ENCODE results near the gene NAGPA.

The NAGPA gene

GRCh38 chr16:5001571-5001970, 32.2 kb downstream of the NAGPA start:
- no peak for DNase-seq

DNA sequence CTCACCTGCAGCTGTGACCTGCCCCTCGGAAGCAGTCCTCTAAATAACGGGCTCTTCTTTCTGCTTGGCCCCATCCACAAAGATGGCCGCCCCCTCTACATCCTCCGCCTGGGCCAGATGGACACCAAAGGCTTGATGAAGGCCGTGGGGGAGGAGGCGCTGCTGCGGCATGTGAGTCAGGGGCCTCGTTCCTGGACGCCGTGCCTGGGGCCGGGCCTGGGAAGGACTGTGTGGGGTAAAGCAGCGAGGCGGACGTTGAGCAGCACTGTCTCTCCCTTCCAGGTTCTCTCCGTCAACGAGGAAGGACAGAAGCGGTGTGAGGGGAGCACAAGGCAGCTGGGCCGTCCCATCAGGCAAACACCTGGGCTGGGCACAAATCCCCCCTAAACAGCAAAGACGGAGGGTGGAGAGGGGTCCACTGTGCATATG, 33.1 kb downstream of the NAGPA start:
- DNase-seq = no peak

DNA sequence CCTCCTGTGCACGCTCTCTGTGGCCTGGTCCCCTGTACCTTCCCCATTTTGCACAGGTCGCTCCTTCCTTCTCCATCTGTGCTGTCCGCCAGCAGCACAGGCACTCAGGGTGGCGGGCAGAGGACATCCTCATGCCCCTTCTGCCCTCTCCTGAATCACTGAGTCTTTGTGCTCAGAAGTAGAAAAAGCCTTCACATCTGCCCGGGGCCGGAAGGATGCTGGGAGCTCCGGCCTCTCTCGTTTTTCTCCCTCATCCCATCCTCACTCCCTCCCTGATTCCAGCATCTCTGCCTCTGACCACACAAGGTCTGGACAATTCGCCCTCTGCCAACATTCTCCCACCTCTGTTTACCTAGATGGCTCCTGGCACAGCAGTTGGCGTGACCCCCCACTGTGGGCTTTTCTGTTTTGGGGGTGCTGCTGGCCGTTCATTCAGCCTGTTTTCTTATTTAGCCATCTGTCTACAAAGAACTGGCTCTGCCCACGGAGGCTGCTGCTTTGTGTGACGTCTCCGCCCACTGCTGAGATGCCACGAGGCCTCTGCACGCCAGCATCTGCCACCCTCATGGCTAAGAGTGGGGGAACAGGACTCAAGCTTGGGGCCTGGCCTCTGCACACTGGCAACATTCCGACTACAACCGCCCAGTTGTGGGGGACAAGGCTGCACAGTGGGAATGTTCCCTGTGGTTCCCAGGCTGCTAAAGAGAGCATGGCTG, 38.9 kb downstream of the NAGPA start:
- DNase-seq = no peak

DNA sequence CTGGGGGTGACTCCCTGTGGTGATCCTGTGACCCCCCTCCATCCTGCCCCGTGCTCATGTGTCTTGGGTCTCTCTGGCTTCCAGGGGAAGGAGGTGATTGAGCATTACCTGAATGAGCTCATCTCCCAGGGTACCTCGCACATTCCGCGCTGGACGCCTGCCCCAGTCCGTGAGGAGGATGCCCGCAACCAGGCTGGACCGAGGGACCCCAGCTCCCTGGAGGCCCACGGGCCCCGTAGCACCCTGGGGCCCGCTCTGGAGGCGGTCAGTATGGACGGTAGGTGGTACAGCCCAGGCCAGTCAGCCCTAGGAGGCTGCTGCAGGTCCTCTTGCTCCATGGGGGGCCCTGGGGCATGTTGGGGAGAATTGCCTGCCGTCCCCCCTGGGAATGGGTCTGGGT, 42.0 kb downstream of the NAGPA start:
- DNase-seq = no peak

DNA sequence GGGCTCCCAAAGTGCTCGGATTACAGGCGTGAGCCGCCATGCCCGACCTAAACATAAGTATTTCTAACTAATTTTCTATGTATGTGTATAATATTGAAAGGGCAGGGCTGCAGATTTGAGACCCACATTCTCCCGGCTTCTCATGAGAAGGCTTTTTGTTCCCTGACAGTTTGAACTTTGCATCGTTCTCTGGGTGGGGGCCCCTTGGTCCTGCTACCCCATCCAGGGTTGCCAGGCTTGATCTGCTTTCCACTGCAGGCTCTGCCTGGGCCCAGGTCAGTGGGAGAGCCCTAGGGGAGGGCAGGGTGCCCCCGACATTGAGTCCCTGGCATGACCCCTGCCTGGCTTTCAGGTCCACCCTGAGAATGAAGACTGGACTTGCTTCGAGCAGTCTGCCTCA, 43.3 kb downstream of the NAGPA start:
- DNase-seq = no peak

DNA sequence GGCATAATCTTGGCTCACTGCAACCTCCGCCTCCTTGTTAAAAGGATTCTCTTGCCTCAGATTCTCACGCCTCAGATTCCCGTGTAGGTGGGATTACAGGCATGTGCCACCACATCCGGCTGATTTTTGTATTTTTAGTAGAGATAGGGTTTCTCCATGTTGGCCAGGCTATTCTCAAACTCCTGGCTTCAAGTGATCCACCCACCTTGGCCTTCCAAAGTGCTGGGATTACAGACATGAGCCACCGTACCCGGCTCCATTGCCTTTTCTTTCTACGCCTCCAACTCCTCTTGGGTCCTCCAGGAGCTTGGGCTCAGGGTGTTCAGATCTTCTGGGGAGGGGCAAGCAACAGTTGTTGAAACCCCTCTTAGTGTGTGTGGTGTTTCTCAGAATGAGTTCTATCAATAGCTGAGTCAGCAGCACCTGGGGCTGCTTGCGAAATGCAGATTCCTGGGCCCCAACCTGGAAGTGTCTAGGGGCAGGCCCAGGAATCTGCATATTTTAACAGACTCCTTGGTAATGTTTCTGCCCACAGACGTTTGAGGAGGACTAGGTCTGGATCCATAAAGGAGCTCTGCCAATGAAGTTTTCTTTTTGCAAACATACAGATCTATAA, 44.2 kb downstream of the NAGPA start:
- no peak for DNase-seq

DNA sequence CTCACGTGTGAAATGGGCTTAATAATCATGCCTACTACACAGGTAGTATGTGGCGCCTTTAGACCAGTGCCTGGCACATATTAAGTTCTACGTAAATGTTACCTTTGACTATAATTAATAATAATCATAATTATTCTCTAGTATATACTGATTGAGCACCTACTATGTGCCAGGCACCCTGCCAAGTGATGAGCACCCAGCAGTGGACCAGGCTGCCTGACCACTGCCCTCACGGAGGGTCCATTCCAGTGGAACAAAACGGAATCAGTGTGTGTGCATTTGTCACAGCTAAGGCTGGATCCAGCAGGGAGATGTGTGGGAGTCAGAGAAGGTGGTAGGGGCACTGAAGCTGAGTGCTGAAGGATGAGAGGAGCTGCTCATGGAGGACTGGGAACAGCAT, 45.1 kb downstream of the NAGPA start:
- DNase-seq = no peak

- DNase-seq = no peak
Observed at GRCh38 chr16:4987580-4988374, 46.0 kb downstream of the NAGPA start.

GRCh38 chr16:4987250-4987579, 46.5 kb downstream of the NAGPA start:
- DNase-seq = no peak

GRCh38 chr16:4984174-4984990, 49.4 kb downstream of the NAGPA start:
- DNase-seq = no peak

GRCh38 chr16:4982056-4982867, 51.5 kb downstream of the NAGPA start:
- no peak for DNase-seq

DNA sequence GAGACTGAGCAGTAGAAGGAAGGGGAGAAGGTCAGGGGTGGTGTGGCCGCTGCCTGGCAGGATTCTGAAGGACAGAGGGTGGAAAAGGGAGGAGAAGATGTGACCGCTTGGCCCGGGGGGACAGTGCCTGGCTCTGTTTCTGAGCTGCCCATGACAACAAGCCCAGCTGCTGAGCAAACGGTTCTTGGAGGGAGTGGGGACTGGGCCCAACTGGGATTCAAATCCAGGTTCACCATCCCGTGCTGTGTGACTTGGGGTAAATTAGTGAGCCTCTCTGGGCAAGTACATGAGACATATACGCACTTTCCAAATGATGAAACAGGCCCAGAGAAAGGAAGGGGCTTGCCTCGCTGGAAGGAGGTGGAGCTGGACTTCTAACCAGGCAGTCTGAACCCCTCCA, 52.3 kb downstream of the NAGPA start:
- no peak for DNase-seq

- no peak for DNase-seq
Observed at GRCh38 chr16:4980691-4981090, 53.0 kb downstream of the NAGPA start.

GRCh38 chr16:4979736-4980660, 53.7 kb downstream of the NAGPA start:
- DNase-seq = no peak

DNA sequence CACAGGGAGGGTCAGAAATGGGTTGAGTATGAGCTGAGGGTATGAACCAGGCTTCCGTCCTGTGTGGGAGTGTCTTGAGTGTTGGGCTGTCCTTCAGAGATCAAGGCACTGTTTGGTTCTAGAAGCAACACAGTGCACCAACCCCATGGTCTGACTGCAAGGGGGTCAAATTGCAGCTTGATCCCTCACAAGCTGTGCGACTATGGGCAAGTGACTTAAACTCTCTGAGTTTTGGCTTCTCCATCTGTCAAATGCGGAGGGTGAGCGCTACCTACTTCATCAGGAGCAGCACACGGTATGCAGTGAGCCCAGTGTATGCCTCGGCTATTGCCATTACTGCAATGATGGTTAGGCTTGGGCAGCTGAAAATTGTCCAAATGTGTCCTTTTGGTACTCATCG, 54.6 kb downstream of the NAGPA start:
- no peak for DNase-seq

DNA sequence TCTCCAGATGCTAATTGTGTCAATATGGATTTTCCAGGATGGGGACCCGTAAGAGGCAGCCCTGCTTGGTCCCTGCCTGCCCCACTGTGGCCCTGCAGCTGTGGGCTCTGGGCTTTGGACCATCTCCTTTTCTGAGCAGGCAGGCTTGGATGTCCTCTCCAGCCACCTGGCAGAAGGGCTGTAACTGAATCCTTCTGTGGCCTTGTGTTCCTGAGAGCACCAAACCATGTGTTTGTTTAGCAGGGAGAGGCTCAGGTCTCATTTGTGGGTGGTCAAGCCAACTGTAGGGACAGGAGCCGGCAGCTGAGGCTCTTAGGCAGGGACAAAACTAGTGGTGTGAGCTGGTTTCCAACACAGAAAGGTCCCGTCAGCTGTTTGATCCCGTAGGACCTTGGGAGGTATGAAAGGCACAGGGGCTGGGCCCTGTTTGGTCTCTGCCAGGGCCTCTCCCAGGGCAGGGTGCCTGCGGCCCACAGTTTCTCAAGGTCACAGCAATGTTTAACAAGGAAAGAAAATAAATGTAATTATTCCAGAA, 57.1 kb downstream of the NAGPA start:
- no peak for DNase-seq

- DNase-seq = no peak
Observed at GRCh38 chr16:4976079-4976478, 57.7 kb downstream of the NAGPA start.
